IPS-NIHi7 (cell line): ENCODE data around the gene TMEM80.

Experiments
- DNase-seq: peaks from one replicate; pipeline ENCODE4 v3.0.0; 2012; ENCODE audit warnings: mixed read lengths; ENCODE audit errors: extremely low spot score

The TMEM80 gene

DNA sequence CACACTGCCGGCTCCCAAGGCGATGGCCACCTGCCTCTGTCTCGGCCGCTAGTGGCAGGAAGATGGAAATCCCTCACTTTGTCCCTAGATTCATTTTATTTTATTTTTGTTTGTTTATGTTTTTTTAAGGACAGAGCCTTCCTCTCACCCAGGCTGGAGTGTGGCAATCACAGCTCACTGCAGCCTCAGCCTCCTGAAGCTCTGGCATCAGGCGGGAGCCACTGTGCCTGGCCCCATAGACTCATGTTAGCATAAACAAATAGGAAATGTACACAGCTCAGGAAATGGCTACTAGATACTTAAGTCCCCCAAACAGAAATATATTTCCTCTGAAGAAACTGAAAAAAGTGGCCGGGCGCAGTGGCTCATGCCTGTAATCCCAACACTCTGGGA lies 3.5 kb downstream of the TMEM80 start:
- DNase-seq = no peak

DNA sequence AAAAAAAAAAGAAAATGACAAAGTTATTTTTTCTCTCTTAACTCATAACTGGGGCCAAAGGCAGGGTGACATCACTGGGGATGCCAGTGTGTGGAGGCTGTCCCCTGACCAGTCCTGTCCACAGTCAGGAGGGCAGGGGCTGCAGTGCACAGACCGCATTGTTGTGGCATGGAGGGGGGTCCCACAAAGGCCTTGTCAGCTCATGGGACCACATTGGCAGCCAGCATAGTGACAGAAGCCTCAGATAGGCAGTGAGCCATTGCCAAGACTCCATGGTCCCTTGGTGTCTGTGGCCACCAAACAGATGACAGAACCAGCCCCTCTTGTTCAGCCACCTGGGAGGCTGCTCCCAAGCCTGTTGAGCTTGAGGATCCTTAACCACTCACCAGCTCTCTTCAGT lies 4.1 kb downstream of the TMEM80 start:
- no peak for DNase-seq

DNA sequence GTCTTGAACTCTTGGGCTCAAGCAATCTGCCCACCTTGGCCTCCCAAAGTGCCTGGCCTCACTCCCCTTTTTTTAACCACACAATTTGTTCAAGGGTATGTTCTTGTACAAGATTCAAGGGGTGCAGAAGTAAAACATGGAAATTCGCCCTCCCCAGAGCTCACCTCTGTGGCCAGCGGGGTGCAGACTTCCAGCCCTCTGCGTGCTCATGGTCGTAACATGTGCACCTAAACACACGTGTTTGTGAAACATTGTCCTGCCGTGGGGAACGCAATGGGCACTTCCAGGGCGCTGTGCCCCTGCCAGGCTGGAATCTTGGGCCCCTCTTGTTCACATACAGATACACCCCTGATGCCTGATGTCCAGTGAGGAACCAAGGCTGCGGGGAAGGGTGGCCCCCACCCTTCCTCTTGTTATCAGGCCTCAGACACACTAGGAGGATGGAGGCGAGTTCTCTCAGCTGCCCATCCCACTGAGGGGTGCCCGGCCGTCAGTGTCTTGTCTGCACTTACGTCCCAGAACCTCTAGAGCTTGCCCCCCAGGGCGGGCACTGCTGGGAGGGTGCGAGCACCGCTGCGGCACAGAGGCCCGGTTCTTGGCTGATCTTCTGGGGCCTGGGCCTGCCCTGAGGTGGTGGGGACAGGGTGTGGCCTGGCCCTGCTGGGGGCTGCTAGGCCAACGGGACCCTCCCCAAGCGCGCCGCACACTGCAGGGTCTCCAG lies 6.3 kb downstream of the TMEM80 start:
- DNase-seq = no peak

DNA sequence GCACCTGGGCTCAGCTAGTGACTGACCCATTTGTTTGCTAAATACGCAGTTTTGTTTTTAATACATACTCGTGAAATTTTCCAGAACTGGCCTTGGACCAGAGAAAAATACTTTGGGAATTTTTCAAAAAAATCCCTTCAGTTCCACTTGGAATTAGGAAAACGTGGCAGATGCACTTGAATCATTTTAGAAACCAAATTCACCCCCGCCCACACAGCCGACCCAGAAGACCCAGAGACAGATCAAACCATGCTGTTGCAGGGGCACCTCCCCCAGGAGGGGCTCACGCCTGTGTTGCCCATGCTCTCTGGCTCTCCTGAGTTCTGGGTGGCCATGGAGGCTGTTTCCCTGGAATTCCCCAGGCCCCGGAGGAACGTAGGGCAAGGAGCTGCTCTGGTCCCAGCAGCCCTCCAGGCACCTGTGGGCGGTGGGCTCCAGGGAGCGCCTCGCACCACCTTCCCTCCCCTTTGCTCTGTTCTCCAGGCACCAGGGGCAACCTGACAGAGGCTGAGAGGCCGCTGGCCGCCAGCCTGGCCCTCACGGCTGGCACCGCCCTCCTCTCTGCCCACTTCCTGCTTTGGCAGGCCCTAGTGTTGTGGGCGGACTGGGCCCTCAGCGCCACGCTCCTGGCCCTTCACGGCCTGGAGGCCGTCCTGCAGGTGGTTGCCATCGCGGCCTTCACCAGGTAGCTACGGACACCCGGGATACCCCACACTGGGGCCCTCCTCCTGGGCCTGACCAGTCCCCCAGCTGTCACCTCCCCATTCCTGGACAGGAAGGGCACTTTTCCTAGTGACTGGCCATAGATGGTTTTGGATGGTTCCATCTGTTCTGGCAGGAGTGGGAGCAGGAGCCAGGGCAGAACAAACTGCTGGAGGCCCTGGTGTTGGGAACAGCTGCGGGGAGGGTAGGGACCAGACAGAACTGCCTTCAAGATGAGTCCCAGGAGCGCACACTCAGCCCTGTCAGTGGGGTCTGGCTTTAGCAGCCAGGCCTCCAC lies 7.1 kb downstream of the TMEM80 start:
- DNase-seq = no peak

DNA sequence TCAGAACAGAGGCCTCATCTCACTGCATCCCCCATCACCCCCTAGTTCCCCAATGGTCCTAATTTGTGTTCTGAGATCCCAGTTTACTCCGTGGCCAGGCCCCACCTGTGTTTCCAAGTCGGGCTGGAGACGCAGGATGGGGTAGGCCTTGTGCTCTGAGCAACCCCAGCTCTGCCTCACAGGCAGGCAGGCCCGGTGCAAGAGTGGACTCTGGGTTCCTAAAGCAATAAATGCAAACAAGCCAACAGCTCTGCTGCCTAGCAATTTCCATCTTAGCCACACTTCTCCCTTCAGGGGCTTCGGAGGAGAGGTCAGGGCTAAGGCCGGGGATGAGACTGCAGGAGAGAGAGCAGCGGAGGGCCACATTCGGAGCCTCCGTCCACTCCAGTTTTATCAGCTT lies 7.9 kb downstream of the TMEM80 start:
- DNase-seq = no peak

DNA sequence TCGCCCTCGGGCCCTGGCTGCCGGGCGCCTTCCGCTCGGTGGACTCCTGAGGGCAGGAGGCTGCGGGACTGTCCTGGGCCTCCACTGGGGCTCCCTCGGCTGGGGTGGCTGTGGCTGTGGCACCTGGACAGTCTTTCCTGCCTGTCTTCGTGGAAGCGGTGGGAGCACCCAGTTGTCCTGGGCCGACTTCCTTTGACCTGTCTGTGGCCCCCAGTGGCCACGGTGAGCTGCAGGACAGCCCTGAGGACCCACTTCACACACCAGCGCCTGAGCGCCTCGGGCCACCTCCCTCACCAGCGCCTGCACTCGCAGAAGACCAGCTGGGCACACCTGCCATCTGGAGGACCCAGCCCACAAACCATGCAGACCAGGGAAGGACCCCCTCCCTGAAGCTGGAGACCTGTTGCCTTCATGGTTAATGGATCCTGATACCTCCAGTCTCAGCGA lies 8.6 kb downstream of the TMEM80 start:
- DNase-seq = no peak

DNA sequence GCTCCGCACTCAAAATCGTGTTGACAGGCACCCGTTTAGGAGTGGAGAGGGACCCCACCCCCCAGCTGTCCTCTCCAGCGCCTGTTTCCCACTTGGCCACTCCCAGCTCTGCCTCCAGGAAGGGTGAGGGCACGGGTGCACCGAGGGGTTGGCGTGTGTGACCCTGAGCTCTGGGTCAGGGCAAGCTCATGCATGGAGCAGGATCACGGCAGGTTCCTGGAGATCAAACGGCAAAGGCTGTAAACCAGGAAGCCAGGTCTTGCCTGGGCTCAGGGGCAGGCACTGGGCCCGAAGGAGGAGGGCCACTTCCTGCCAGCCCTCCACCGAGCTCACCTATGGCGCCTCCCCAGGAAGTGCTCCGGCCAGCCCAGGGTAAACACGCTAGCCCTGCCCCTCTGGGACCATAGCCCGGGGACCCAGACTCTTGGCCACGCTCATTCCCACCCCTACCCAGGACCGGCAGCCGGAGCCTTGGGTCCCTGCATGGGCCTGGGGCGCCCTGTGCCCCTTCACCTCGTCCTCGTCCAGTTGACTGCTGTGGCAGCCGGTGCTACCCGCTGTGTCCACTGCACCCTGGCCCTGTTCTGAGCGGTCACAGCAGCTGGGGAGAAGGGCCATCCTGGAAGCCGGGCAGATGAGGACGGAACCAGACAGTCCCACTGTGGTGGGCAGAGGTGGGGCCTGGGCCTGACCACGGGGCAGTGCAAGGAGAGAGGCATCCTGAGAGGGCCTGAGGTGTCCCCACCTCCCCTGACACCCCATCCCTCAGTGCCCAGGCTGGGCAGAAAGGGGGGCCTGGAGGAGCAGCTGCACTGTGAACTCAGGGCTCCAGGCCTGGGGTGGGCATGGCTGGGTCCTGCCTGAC lies 9.4 kb downstream of the TMEM80 start:
- DNase-seq = no peak

DNA sequence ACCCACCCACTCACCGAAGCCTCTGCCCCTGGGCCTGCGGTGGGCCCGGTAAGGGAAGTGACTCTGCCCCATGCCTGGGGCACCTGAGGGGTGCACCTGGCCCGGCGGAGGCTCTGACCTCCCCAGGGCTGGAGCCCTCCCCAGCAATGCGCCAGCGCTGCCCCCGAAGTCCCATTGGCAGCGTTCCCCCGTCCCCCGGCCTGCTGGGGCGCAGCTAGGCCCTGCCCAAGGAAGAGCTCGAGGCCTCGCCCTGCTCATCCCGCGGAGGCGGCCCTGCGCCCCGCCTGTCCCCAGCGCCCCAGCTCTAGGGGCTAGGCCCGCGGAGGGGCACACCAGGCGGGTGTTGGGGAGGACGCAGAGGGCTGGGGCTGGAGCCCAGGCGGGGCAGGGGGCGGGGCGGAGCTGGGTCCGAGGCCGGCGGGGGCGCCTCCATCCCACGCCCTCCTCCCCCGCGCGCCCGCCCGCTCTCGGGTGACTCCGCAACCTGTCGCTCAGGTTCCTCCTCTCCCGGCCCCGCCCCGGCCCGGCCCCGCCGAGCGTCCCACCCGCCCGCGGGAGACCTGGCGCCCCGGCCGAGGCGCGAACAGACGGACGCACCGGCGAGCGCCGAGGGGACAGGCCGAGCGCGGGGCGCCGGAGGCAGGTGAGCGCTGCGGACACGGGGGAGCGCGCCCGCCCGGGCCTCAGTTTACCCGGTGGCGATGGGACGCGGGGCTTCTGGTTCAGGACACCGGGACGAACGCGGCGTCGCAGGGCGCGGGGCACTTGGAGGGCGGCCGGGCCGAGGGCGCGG lies 10.2 kb downstream of the TMEM80 start, which contains the start of gene EPS8L2:
EPS8L2 (plus strand) TSS at position 586 of the 793 bp plus-strand sequence. CDS start 3,177 bp downstream, outside the sequence.
- DNase-seq = no peak

DNA sequence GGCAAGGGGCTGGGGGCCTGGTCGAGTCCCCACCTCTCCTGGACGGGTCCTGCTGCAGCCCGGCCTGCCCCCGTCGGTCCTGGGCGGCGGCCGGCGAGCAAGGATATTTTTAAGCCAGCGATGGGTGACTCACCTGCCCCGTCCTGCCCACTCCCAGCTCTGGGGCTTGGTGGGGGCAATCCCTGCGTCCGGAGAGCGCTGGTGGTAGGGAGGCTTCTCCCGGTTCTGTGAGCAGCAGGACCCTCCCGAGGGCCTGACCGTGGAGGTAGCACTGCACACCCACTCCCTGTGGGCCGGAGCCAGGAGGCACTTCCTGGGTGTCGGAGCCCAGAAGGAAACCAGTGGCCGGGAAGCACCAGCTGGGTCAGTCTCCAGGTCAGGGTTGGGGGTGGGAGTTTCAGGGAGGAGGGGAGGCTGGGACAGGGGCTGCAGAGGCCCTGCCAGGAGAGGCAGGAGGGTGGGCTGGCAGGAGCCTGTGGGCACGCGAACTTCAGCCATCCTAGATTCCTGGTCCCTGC lies 10.9 kb downstream of the TMEM80 start:
- no peak for DNase-seq

DNA sequence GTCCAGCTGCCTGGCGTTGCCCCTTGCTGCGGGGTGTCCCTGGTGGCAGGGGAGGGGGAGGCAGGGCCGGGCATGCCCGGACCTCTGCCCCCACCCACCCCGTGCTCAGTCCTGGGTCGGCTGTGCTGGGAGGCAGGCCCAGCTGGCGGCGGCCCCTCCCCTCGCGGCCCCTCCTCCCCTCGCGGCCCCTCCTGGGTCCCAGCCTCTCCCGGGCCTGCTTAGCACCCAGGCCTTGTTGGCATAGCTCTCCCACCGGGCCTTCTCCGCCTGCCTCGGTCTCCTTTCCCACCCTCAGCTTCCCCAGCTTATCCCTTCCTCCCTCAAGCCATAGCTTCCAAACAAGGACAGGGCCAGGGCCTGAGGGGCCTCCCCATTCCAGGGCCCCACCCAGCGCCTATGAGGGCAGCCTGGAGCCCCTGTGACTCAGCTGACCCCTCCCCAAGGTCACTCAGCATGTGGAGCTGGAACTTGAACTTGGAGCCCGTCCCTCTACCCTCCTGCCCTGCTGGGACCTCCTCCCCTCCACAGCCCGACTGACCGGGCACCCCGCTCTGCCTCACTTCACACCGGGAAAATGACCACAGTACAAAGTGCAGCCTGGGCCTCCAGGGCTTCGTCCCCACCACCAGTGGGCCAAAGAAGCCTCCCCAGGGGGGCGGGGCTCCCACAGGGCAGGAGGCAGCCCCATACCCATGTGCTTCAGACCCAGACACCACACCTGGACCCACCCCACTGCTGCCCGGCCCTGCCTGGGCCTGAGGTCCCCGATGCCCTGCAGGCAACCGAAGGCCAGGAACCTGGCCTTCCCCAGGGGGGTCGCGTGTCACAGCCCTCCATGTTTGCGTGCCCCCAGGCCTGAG lies 11.6 kb downstream of the TMEM80 start:
- no peak for DNase-seq

DNA sequence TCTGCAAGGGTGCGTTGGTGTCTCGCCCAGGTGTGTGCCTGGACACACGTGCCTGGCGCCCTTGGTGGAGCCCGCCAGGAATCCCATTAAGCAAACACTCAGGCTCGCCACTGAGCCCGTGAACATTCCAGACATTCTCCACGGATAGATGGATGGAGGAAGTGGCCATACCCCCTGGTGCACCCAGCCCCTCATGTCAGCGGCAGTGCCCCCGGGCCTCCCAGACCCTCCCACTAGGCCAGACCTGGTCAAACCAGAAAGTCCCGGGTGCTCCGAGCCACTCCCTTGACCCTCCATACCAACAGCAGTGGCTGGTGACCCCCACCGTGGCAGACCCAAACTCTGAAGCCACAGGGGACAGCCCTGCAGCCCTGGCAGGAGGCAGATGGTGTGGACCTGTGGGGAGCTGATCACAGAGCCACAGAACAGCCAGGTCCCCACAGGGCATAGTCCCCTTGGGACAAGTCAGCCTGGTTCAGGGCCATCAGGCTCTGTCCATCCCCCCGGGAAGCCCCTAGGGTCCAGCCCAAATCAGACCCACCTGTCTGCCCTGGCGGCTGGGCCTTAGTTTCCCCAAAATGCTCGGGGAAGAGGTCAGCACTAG lies 12.3 kb downstream of the TMEM80 start:
- DNase-seq = no peak

DNA sequence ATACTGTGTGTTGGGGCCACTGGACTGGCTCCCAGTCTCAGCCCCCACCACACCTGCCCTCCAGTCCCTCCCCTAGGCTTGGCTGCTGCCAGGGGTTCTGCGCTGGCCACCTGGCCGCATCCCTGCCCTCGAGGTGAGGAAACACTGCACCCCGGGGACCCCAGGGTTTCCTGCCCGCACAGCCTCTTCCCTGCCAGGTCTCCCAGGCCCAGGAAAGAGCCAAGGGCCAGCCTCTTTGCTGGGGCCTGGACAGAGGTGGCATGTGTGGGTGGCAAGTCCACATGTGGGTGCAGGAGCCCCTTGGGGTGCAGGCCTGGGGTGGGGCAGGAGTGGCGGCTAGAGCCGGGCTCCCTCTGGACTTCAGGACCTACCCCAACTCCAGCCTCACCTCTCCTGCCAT lies 12.9 kb downstream of the TMEM80 start:
- no peak for DNase-seq

DNA sequence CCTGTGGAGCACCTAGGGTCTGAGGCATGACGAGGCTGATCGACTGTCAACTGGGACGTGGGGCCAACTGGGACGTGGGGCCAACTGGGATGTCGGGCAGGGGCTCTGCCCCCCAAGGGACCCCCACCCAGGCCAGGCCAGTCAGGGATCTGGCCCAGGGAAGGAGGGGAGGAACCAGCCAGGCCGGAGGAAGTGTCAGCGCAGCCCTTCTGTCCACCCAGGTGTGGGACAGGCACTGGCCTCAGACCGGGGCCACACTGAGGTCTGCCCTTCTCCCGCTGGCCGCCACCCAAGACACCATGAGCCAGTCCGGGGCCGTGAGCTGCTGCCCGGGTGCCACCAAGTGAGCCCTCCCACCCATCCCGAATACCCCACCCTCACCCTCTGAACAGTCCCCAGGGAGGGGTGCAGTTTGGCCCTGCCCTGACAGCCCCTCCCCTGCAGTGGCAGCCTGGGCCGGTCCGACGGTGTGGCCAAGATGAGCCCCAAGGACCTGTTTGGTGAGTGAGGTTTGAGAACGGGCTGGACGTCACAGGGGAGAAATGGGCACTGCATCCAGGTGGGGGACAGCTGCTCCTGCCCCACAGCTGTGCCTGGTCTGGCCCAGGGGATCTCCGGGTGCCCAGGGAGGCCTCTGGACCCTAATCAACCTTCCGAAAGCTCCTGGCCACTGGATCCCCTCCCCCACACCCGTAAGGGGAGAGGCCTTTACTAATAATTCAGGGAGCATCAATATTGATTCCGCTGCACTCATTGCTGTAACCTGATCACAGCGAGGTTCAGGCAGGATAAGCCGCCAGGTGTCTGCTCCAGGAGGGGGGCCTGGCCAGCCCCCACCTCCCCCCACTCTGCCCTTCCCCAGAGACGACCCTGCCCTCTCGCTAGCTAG lies 13.7 kb downstream of the TMEM80 start:
- DNase-seq = no peak

DNA sequence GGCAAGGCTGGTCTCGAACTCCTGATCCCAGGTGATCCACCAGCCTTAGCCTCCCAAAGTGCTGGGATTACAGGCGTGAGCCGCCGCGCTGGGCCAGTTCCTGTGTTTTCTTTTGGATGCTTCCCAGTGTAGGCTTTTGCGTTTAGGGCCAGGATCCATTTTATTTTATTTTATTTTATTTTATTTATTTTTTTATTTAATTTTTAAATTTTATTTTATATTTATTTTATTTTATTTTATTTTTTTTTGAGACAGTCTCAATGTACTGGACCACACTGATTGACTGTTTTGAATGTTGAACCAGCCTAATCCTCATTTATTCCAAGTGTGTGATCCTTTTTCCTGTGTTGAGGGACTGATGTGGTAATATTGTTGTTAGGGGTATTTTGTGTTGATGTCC lies 18.8 kb downstream of the TMEM80 start:
- no peak for DNase-seq

DNA sequence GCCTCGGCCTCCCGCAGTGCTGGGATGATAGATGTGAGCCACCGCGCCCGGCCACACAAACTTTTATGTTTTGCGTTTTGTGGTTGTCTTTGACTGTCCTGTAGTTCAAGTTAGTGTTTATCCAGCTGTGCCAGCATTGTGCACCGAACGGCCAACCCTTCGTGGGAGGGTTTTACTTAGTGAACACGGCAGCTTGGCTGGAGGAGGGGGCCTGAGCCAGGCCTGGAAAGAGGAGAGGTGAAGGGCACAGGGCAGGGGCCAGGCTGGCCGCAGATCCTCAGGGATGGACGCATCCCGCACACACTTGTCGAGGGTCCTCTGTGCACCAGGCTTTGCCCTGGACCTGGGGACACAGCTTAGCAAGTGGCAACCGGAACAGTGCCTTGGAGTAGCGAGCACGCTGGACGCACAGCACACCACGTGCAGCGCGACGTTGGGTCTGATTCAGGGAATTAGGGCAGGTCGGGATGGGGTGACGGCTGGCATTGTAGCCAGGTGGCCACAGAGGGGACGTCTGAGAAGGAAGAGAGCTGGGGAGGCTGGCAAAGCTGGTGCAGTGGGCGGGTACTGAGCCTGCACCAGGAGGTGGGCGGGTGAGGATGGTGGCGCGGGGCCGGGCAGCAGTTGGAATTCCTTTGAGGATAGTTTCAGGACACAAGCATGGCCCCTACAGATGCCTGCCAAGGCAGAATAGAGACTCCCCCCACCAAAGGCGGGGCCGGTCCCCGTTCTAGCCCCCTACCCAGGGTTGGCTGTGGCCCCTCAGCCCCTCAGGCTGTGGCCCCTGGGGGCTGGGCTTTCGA lies 23.8 kb downstream of the TMEM80 start:
- no peak for DNase-seq

DNA sequence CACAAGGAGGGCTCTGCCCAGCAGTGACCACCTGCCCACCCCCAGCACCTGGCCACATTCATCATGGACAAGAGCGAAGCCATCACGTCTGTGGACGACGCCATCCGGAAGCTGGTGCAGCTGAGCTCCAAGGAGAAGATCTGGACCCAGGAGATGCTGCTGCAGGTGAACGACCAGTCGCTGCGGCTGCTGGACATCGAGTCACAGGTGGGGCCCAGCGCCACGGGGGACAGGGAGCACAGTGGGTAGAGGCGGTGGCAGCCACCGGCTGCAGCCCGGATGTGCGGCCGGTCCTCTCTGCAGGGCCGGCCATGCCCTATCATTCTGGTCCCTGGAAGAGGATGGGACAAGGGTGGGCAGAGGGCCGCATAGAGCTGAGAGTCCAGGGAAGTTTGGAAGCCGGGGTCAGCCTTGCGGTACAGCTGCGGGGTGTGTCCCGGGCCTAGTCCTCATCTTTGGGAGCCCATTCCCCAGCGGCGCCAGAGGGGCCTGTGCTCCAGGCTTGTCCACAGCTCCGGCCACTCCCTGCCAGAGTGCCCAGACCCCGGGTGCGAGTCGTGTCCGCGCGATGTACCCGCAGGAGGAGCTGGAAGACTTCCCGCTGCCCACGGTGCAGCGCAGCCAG lies 24.5 kb downstream of the TMEM80 start:
- no peak for DNase-seq

DNA sequence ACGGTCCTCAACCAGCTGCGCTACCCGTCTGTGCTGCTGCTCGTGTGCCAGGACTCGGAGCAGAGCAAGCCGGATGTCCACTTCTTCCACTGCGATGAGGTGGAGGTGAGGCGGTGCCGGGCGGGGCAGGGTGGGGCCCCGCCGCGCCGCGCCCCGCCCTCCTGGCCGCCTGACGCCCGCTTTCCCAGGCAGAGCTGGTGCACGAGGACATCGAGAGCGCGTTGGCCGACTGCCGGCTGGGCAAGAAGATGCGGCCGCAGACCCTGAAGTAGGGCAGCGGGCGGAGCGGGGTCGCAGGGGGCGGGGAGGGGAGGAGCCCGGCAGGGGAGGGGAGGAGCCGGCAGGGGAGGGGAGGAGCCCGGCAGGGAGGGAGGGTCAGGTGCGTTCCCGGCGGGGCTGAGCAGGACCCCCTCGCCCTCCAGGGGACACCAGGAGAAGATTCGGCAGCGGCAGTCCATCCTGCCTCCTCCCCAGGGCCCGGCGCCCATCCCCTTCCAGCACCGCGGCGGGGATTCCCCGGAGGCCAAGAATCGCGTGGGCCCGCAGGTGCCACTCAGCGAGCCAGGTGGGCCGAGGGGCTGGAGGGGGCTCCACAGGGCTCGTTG lies 25.1 kb downstream of the TMEM80 start:
- peak; percentile 95 for DNase-seq
